ENCODE data around the gene LONP2. TPM values are rescaled to one million over a fixed set of nuclear protein-coding genes. Genes with fewer than 3 reads are reported as not detected.

The LONP2 gene, protein sequence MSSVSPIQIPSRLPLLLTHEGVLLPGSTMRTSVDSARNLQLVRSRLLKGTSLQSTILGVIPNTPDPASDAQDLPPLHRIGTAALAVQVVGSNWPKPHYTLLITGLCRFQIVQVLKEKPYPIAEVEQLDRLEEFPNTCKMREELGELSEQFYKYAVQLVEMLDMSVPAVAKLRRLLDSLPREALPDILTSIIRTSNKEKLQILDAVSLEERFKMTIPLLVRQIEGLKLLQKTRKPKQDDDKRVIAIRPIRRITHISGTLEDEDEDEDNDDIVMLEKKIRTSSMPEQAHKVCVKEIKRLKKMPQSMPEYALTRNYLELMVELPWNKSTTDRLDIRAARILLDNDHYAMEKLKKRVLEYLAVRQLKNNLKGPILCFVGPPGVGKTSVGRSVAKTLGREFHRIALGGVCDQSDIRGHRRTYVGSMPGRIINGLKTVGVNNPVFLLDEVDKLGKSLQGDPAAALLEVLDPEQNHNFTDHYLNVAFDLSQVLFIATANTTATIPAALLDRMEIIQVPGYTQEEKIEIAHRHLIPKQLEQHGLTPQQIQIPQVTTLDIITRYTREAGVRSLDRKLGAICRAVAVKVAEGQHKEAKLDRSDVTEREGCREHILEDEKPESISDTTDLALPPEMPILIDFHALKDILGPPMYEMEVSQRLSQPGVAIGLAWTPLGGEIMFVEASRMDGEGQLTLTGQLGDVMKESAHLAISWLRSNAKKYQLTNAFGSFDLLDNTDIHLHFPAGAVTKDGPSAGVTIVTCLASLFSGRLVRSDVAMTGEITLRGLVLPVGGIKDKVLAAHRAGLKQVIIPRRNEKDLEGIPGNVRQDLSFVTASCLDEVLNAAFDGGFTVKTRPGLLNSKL
- total RNA-seq (ENCODE audit: low replicate concordance): 27.8 and 30.6 TPM in 2 replicates

DNA sequence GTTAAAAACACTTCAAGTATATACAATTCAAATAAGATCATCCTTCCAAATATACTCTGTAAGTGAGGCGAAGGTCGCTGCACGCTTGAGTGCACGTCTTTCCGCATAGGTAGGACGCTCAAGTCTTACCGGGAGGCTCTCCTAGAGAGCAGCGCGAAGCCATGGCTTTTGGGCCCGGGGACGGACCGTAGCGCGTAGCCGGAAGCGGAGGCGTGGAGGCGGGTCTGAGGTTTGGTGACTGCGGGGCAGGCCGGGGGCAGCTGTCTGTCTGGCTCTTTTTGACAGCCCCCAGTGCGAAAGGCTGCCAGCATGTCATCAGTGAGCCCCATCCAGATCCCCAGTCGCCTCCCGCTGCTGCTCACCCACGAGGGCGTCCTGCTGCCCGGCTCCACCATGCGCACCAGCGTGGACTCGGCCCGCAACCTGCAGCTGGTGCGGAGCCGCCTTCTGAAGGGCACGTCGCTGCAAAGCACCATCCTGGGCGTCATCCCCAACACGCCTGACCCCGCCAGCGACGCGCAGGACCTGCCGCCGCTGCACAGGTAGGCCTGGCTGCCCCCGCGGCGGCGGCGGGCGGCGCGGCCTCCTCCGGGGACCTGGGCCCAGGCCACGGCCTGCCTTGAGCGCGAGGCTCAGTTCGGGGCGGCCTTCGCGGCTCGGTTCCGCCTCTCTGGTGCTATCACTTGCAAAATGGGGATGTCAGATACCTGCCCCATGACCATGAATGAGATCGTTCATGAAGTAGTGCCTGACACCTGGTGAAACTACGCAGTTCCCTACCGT lies at the start of gene LONP2:
LONP2 (plus strand) TSS at position 221 of the 783 bp plus-strand sequence; CDS start at position 310, 89 bp downstream.
- Mint-ChIP-seq H3K27me3 (ENCODE audit: insufficient read depth, low read depth) (peaks cover 3% of the 10 kb centered on the region), H3K9me3 (peaks cover 10% of the 10 kb centered on the region)

DNA sequence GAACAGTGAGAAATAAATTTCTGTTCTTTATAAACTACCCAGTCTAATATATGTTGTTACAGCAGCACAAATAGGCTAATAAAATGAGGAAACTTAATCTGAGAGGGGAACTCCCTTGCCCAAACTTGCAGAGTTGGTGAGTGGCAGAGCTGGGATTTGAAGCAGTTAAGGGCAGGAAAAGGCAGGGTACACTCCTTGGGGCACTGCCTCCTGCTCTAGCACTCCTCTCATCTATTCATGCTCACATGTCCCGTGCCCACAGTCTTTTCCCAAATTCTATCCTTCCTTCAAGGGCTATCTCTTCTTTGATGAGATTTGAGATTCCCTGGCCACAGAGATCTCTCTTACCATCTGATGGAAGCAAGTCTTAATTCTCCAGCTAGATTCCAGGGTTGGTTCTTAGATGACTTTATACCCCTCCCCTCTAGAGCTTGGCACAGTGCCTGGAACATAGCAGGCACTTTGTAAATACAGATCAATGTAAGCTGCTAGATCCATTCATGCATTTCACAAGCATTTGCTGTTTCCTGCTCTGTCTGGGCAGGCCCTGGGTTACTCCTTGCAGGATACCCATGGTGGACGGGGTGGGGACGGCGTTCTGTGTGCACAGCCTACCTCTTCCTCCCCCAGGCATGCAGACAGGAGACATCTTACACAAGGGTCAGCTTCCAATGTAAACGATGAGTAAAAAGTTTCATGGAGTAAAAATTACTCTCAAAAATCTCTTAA lies 49.1 kb upstream of the LONP2 start:
- Mint-ChIP-seq H3K4me3 (no peak overlapping the region), H3K4me1 (no peaks in the 10 kb centered on the region), H3K27ac (no peak overlapping the region), H3K9me3 (no peaks in the 10 kb centered on the region), H3K36me3 (no peaks in the 10 kb centered on the region), H3K27me3 (ENCODE audit: insufficient read depth, low read depth) (peaks cover 2% of the 10 kb centered on the region)
- Histone ChIP-seq H3F3A (ENCODE audit: low read depth) (no peaks in the 10 kb centered on the region), H3K9me3 (ENCODE audit: low read depth) (no peaks in the 10 kb centered on the region), H3K9ac (no peak overlapping the region), H3K4me3 (no peak overlapping the region), H2AFZ (replicated peaks) (no peak overlapping the region), H3K4me1 (no peaks in the 10 kb centered on the region), H3K36me3 (no peaks in the 10 kb centered on the region), H3K27ac (no peak overlapping the region), H3K79me2 (ENCODE audit: low read depth) (no peaks in the 10 kb centered on the region), H4K20me1 (ENCODE audit: low read depth) (no peaks in the 10 kb centered on the region), H3K27me3 (no peaks in the 10 kb centered on the region), H3K4me2 (no peak overlapping the region)
- no peak for DNase-seq (ENCODE audit: low spot score)
- TF ChIP-seq EZH2 (IDR thresholded peaks at IDR 0.05): no peak
- TF ChIP-seq, protein P1, sequence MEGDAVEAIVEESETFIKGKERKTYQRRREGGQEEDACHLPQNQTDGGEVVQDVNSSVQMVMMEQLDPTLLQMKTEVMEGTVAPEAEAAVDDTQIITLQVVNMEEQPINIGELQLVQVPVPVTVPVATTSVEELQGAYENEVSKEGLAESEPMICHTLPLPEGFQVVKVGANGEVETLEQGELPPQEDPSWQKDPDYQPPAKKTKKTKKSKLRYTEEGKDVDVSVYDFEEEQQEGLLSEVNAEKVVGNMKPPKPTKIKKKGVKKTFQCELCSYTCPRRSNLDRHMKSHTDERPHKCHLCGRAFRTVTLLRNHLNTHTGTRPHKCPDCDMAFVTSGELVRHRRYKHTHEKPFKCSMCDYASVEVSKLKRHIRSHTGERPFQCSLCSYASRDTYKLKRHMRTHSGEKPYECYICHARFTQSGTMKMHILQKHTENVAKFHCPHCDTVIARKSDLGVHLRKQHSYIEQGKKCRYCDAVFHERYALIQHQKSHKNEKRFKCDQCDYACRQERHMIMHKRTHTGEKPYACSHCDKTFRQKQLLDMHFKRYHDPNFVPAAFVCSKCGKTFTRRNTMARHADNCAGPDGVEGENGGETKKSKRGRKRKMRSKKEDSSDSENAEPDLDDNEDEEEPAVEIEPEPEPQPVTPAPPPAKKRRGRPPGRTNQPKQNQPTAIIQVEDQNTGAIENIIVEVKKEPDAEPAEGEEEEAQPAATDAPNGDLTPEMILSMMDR (IDR thresholded peaks at IDR 0.05): no peak

More for the DNA sequence above, at the start of gene LONP2:
- Histone ChIP-seq H3K27ac (no peak within 1 kb of the TSS), H3K4me1 (peaks cover 6% of the 10 kb centered on the region), H3K4me3 (peak within 1 kb of the TSS; percentile 88), H3K9ac (peak within 1 kb of the TSS; percentile 77), H3K9me3 (ENCODE audit: low read depth) (no peaks in the 10 kb centered on the region), H4K20me1 (ENCODE audit: low read depth) (peaks cover 15% of the 10 kb centered on the region), H3F3A (ENCODE audit: low read depth) (peaks cover 4% of the 10 kb centered on the region), H3K36me3 (no peaks in the 10 kb centered on the region), H2AFZ (replicated peaks) (peak within 1 kb of the TSS; percentile 86), H3K79me2 (ENCODE audit: low read depth) (peaks cover 43% of the 10 kb centered on the region), H3K27me3 (no peaks in the 10 kb centered on the region), H3K4me2 (peak within 1 kb of the TSS; percentile 92)
- DNase-seq (ENCODE audit: low spot score): peak; percentile 88
- TF ChIP-seq EZH2phosphoT487 (IDR thresholded peaks at IDR 0.05) (no peak), EZH2 (IDR thresholded peaks at IDR 0.05) (no peak)
- TF ChIP-seq, protein P1 (IDR thresholded peaks at IDR 0.05): no peak
- H3K36me3 Mint-ChIP-seq: no peaks in the 10 kb centered on the region
- peak within 1 kb of the TSS; percentile 85 for H3K27ac Mint-ChIP-seq
- peaks cover 14% of the 10 kb centered on the region for H3K4me1 Mint-ChIP-seq
- peak within 1 kb of the TSS; percentile 92 for H3K4me3 Mint-ChIP-seq

DNA sequence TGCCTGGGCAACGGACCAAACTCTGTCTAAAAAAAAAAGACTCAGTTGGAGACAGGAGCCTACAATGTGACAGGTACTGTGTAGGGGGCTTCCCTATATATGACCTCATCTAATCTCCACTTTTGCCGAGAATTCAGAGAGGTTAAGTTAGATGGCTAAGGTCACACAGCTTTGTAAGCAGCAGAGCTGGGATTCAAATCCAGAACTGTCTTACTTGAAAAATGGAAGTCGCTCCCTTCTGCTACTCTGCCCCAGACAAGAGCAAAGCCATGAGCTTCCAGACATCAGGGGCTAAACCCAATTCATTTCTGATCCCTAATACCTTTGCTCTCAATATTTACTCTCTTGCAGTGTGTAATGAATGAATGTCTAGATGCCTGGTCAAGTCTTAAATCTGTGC lies 46.8 kb upstream of the LONP2 start:
- Mint-ChIP-seq H3K9me3 (no peaks in the 10 kb centered on the region), H3K27me3 (ENCODE audit: insufficient read depth, low read depth) (peaks cover 2% of the 10 kb centered on the region), H3K27ac (no peak overlapping the region), H3K4me3 (no peak overlapping the region), H3K36me3 (no peaks in the 10 kb centered on the region), H3K4me1 (no peaks in the 10 kb centered on the region)
- Histone ChIP-seq H3K9me3 (ENCODE audit: low read depth) (no peaks in the 10 kb centered on the region), H4K20me1 (ENCODE audit: low read depth) (no peaks in the 10 kb centered on the region), H3K36me3 (no peaks in the 10 kb centered on the region), H3K4me1 (no peaks in the 10 kb centered on the region), H3K4me2 (no peak overlapping the region), H3K4me3 (no peak overlapping the region), H3K9ac (no peak overlapping the region), H3F3A (ENCODE audit: low read depth) (no peaks in the 10 kb centered on the region), H2AFZ (replicated peaks) (no peak overlapping the region), H3K27ac (no peak overlapping the region), H3K27me3 (no peaks in the 10 kb centered on the region), H3K79me2 (ENCODE audit: low read depth) (no peaks in the 10 kb centered on the region)
- DNase-seq (ENCODE audit: low spot score): no peak
- no peak for TF ChIP-seq EZH2phosphoT487 (IDR thresholded peaks at IDR 0.05)
- no peak for TF ChIP-seq EZH2 (IDR thresholded peaks at IDR 0.05)
- TF ChIP-seq, protein P1 (IDR thresholded peaks at IDR 0.05): no peak

Measured in neural progenitor cell (in vitro differentiated cells).